SU-DHL-6 (cell line): ENCODE measurements around the gene PMVK.

Source experiments
- H2AFZ ChIP-seq: fragments of 200-600 bp; sonication (generic); 2 replicates; pipeline ENCODE4 v1.6.1; 2014; ENCODE audit warnings: low read depth, mild to moderate bottlenecking, moderate library complexity, mixed read lengths, antibody characterized with exemption, low read length; ENCODE audit not compliant: severe bottlenecking
- H3F3A ChIP-seq: fragments of 200-600 bp; shearing (Covaris generic); 2 replicates; pipeline ENCODE4 v1.6.0; 2016; ENCODE audit warnings: antibody characterized with exemption, mild to moderate bottlenecking; ENCODE audit not compliant: insufficient read depth
- H3K27ac ChIP-seq: fragments of 200-600 bp; sonication (generic); 2 replicates; pipeline ENCODE4 v1.5.1; 2016; ENCODE audit warnings: low read depth, mild to moderate bottlenecking, low read length, moderate library complexity, mixed read lengths
- H3K27me3 ChIP-seq: fragments of 200-600 bp; sonication (generic), shearing (Covaris generic); 2 replicates; pipeline ENCODE4 v1.6.0; 2014; ENCODE audit warnings: mild to moderate bottlenecking, low read length
- H3K36me3 ChIP-seq: fragments of 200-600 bp; sonication (generic); 2 replicates; pipeline ENCODE4 v1.6.1; 2014; ENCODE audit warnings: mild to moderate bottlenecking, low read length, mixed read lengths
- H3K4me2 ChIP-seq: fragments of 300-600, 200-600 bp; shearing (Covaris generic), sonication (generic); 2 replicates; pipeline ENCODE4 v1.6.0; 2014; ENCODE audit warnings: low read length, low read depth, mild to moderate bottlenecking; ENCODE audit not compliant: poor library complexity, severe bottlenecking
- H3K4me3 ChIP-seq: fragments of 200-600 bp; sonication (generic); 2 replicates; pipeline ENCODE4 v1.5.1; 2014; ENCODE audit warnings: antibody characterized with exemption, low read length, mild to moderate bottlenecking, mixed read lengths; ENCODE audit not compliant: insufficient read depth, poor library complexity, severe bottlenecking
- H3K79me2 ChIP-seq: fragments of 200-600 bp; sonication (generic); 2 replicates; pipeline ENCODE4 v1.6.1; 2014; ENCODE audit warnings: mild to moderate bottlenecking, low read length, moderate library complexity; ENCODE audit not compliant: insufficient read depth
- H3K9ac ChIP-seq: fragments of 200-600 bp; sonication (generic); 2 replicates; pipeline ENCODE4 v1.7.0; 2014; ENCODE audit warnings: mild to moderate bottlenecking, low read length
- H3K9me2 ChIP-seq: fragments of 200-600 bp; sonication (generic); replicated peaks from 2 replicates; pipeline ENCODE4 v1.6.1; 2014; ENCODE audit warnings: low read length; ENCODE audit not compliant: insufficient read depth
- H3K9me3 ChIP-seq: fragments of 200-600 bp; sonication (generic); 2 replicates; pipeline ENCODE4 v1.6.1; 2014; ENCODE audit warnings: low read length, mixed read lengths; ENCODE audit not compliant: insufficient read depth
- H4K20me1 ChIP-seq: fragments of 200-600 bp; sonication (generic); 2 replicates; pipeline ENCODE4 v1.6.1; 2014; ENCODE audit warnings: low read depth, mild to moderate bottlenecking, antibody characterized with exemption, low read length, moderate library complexity, mixed read lengths
- CTCF ChIP-seq: fragments of 200-600 bp; sonication (generic); IDR thresholded peaks from one replicate; pipeline ENCODE4 v1.5.1; 2017; ENCODE audit warnings: antibody characterized with exemption, mild to moderate bottlenecking, low read length, moderate library complexity; ENCODE audit not compliant: insufficient read depth, poor library complexity, severe bottlenecking
- EZH2phosphoT487 ChIP-seq: fragments of 200-600 bp; sonication (generic), shearing (Covaris generic); conservative IDR thresholded peaks from 2 replicates; pipeline ENCODE4 v1.6.1; 2018; ENCODE audit warnings: mild to moderate bottlenecking, antibody characterized with exemption, low read length, moderate library complexity, mixed read lengths

Gene PMVK

DNA sequence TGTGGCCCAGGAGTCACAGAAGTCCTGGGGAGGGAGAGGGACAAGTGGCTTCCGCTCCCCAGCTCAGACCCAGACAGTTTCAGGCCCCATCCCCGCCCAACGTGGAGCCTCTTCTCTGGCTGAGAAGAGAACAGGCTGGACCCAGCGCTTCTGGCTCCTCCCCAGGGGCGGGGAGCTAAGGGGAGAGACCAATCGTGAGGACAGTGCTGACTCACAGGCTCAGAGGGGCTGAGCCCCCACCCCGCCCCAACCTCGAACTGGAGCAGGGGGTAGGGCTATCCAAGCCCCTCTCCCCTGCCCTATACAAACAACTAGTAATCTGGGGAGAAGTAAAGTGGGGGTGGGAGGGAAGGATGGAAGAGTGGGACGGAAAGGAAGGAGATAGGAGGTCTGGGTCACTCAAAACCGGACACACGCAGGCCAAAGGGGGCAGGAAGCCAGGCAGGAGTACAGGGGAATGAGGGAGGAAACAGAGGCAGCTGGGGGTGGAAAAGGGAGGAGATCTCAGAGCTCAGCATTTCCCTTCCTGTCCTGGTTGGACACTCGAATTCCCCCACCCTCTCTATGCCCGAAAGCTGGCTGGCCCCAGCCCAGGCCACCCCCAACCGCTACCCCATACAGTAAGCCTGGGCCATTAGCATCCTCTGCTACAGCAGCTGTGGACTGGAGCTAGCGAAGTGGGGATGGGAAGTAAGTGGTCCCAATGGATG lies 34.3 kb upstream of the PMVK start, which contains the start of gene SHC1:
Gene SHC1, minus strand, starts transcription at position 117 of the 710 bp plus-strand sequence. CDS start 221 bp downstream, outside the sequence.
- Histone ChIP-seq H3K27me3 (no peaks in the 10 kb centered on the region), H3K9me2 (no peaks in the 10 kb centered on the region), H2AFZ (no peak within 1 kb of the TSS), H4K20me1 (no peaks in the 10 kb centered on the region), H3F3A (peaks cover 11% of the 10 kb centered on the region; the same call in 1 of the 2 replicates), H3K36me3 (no peaks in the 10 kb centered on the region), H3K4me3 (no peak within 1 kb of the TSS), H3K9ac (peak within 1 kb of the TSS; percentile 18; the same call in 1 of the 2 replicates), H3K79me2 (peaks cover 38% of the 10 kb centered on the region), H3K4me2 (peak within 1 kb of the TSS; percentile 9), H3K9me3 (no peaks in the 10 kb centered on the region), H3K27ac (no peak within 1 kb of the TSS)
- TF ChIP-seq CTCF, result no peak

DNA sequence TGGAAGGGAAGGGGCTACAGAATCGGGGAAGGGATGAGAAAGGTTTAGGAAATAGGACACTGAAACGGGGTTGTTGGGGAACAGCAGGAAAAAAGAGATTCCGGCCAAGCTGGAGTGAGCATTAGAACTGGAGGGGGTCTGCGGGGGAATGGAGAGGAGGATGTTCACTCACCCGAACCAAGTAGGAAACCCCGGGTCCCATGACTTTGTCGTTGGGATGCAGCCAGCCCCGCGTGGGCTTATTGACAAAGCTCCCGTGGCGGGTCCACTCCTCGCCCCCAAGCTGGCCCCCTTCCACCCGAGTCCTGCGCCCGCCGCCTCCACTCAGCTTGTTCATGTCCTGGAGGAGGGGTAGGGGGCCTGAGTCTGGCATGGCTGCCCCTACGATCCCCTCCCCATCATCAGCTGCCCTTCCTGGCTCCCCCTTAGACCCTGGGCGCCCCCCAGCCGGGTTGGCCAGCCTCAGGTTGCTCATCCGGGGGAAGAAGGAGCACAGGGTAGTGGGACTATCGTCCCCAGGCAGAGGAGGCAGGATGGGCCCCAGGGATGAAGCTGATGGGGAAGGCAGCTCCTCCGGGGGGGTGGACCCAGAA lies 33.4 kb upstream of the PMVK start:
- no peak overlapping the region for H3K27ac ChIP-seq
- no peaks in the 10 kb centered on the region for H3K36me3 ChIP-seq
- H3K9me2 ChIP-seq, result no peaks in the 10 kb centered on the region
- TF ChIP-seq CTCF (no peak), EZH2phosphoT487 (no peak)
- 0 out of 2 replicates have a peak overlapping the region, but pooled peaks have one; percentile 18 for H3K9ac ChIP-seq
- H3K4me3 ChIP-seq, result no peak overlapping the region
- no peak overlapping the region for H3K4me2 ChIP-seq
- H4K20me1 ChIP-seq, result no peaks in the 10 kb centered on the region
- peaks cover 29% of the 10 kb centered on the region for H3K79me2 ChIP-seq
- no peak overlapping the region for H2AFZ ChIP-seq
- H3F3A ChIP-seq, result peaks cover 11% of the 10 kb centered on the region; the same call in 1 of the 2 replicates
- no peaks in the 10 kb centered on the region for H3K27me3 ChIP-seq
- no peaks in the 10 kb centered on the region for H3K9me3 ChIP-seq

DNA sequence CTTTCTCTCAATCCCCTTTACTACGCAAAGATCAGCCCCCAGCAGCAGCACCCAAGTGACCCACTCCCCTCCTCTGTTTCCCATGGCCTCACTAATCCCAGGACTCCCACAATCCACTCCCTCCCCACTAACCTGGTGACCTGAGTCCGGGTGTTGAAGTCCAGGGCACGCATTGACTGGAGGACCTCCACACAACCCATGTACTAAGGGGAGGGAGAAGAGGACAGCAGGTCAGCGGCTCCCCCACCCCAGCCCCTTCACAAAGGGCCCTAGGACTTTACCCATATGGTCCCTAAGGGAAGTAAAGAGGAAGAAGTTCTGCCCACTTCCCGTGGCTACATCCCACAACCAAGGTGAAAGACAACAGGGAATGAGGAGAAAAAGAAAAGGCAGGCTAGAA lies 32.7 kb upstream of the PMVK start:
- Histone ChIP-seq H3K9me3 (no peaks in the 10 kb centered on the region), H3F3A (peaks cover 16% of the 10 kb centered on the region; the same call in 1 of the 2 replicates), H4K20me1 (no peaks in the 10 kb centered on the region), H3K4me2 (no peak overlapping the region), H3K27ac (no peak overlapping the region), H3K27me3 (no peaks in the 10 kb centered on the region), H3K36me3 (no peaks in the 10 kb centered on the region), H3K9ac (no peak overlapping the region), H3K79me2 (peaks cover 28% of the 10 kb centered on the region), H3K9me2 (no peaks in the 10 kb centered on the region), H3K4me3 (no peak overlapping the region), H2AFZ (no peak overlapping the region)
- TF ChIP-seq CTCF, result no peak
